Tibial artery (tissue), 4 donors: ENCODE data around the gene PROK1.

Source experiments
- DNase-seq, 2 donors: peaks; one replicate each; pipeline ENCODE4 v3.0.0-alpha.2; 2019
- H3K27ac ChIP-seq, 2 donors: fragments of 200-600 bp; sonication (generic) in 1 of 2; 1 replicate in 1 of 2; 2 replicates in 1 of 2; pipeline ENCODE4 v1.5.1; 2018 to 2019; ENCODE audit warnings: mild to moderate bottlenecking in 1 of 2
- H3K27me3 ChIP-seq, 2 donors: fragments of 200-600 bp; sonication (generic) in 1 of 2; one replicate each; pipeline versions ENCODE4 v1.5.1 to v1.6.0; 2016 to 2019
- H3K36me3 ChIP-seq, 3 donors: fragments of 200-600 bp; sonication (generic) in 2 of 3; one replicate each; pipeline ENCODE4 v1.5.1; 2016 to 2019; ENCODE audit warnings: mild to moderate bottlenecking in 2 of 3
- H3K4me1 ChIP-seq, 4 donors: fragments of 200-600 bp; sonication (generic) in 2 of 4; 1 replicate in 3 of 4; 2 replicates in 1 of 4; pipeline ENCODE4 v1.5.1; 2016 to 2019
- H3K4me3 ChIP-seq, 2 donors: fragments of 200-600 bp; sonication (generic) in 1 of 2; 1 replicate in 1 of 2; 2 replicates in 1 of 2; pipeline ENCODE4 v1.5.1; 2018 to 2019; ENCODE audit warnings: mild to moderate bottlenecking in 2 of 2
- H3K9me3 ChIP-seq, 3 donors: fragments of 200-600 bp; sonication (generic) in 1 of 3; one replicate each; pipeline ENCODE4 v1.5.1; 2016 to 2019
- intact Hi-C: fragments of 100-400 bp; cut with DNase I; formaldehyde crosslinking; loops from one replicate; pipeline ENCODE4 v1.15.0; 2023; ENCODE audit warnings: low total_unique reads
- TF ChIP-seq, protein P1 (sequence below), 2 experiments: fragments of 200-600 bp in 1 of 2; fragments of 450-650 bp in 1 of 2; IDR thresholded peaks; one replicate each; pipeline ENCODE4 v1.5.1; 2017 to 2019; ENCODE audit warnings: antibody characterized with exemption in 2 of 2, mild to moderate bottlenecking in 1 of 2, moderate library complexity in 1 of 2

Gene PROK1

DNA sequence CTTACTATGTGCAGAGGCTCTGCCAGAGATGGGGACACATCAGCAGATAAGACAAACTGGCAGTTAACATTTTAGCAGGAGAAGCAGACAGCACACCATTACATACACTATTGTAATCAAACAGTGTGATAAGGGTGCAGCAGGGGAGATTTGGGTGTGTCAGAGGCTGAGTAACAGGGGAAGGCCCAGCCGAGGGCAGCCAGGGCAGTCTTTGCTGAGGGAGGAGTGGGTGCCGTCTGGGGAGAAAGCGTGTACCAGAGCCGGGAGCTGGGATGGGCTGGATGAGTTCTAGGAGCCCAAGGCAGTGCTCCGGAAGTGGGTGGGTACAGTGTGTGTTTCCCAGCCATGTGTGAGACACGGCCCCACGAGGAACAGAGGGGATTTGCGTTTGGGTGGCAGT lies 36.8 kb downstream of the PROK1 start:
- Histone ChIP-seq H3K4me1 (no peaks in the 10 kb centered on the region), H3K9me3 (no peaks in the 10 kb centered on the region)
- no peak for DNase-seq

DNA sequence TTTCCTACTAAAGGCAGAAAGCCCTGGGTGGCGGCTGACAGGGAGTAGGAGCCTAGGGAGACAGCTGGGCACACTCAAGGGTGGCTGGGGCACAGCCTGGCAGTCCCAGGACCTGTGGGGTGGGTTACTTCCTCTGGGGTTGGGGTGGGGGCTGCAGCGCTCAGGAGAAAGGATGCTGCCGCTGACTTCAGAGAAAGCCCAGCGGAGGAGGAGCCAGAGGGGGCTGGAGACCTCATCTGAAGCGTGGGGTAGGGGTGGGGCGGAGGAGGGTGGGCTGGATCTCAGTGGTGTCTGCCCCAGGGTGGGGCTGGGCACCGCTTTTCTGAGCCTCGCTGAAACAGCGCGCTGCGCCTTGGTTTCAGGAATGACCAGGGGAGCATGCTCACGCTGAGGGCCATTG lies 37.2 kb downstream of the PROK1 start:
- H3K4me1 ChIP-seq: no peaks in the 10 kb centered on the region
- intact Hi-C loops: no loop called here
- no peaks in the 10 kb centered on the region for H3K36me3 ChIP-seq

More for the DNA sequence above, 36.8 kb downstream of the PROK1 start:
- Histone ChIP-seq H3K27me3 (peaks cover 0 to 33% of the 10 kb centered on the region in 2 donors), H3K36me3 (no peaks in the 10 kb centered on the region), H3K4me3 (no peak overlapping the region), H3K27ac (no peak overlapping the region)
- TF ChIP-seq, protein P1, sequence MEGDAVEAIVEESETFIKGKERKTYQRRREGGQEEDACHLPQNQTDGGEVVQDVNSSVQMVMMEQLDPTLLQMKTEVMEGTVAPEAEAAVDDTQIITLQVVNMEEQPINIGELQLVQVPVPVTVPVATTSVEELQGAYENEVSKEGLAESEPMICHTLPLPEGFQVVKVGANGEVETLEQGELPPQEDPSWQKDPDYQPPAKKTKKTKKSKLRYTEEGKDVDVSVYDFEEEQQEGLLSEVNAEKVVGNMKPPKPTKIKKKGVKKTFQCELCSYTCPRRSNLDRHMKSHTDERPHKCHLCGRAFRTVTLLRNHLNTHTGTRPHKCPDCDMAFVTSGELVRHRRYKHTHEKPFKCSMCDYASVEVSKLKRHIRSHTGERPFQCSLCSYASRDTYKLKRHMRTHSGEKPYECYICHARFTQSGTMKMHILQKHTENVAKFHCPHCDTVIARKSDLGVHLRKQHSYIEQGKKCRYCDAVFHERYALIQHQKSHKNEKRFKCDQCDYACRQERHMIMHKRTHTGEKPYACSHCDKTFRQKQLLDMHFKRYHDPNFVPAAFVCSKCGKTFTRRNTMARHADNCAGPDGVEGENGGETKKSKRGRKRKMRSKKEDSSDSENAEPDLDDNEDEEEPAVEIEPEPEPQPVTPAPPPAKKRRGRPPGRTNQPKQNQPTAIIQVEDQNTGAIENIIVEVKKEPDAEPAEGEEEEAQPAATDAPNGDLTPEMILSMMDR (IDR thresholded peaks at IDR 0.05): no peak
- intact Hi-C loops: no loop called here

GRCh38 chr1:110488867-110489266 lies 37.9 kb downstream of the PROK1 start:
- no peaks in the 10 kb centered on the region for H3K9me3 ChIP-seq
- H3K4me3 ChIP-seq: no peak overlapping the region
- H3K27ac ChIP-seq: no peak overlapping the region
- H3K36me3 ChIP-seq: no peaks in the 10 kb centered on the region
- H3K4me1 ChIP-seq: no peaks in the 10 kb centered on the region
- intact Hi-C loops: no loop called here
- DNase-seq: no peak
- H3K27me3 ChIP-seq: peaks cover 0 to 23% of the 10 kb centered on the region in 2 donors
- TF ChIP-seq, protein P1 (IDR thresholded peaks at IDR 0.05): no peak

More for the DNA sequence above, 37.2 kb downstream of the PROK1 start:
- Histone ChIP-seq H3K27ac (no peak overlapping the region), H3K9me3 (no peaks in the 10 kb centered on the region), H3K4me3 (no peak overlapping the region), H3K27me3 (peaks cover 0 to 30% of the 10 kb centered on the region in 2 donors)
- TF ChIP-seq, protein P1 (IDR thresholded peaks at IDR 0.05): no peak
- no peak for DNase-seq

- TF ChIP-seq, protein P1 (IDR thresholded peaks at IDR 0.05): no peak
Observed at GRCh38 chr1:110489406-110489805, 38.5 kb downstream of the PROK1 start.

DNA sequence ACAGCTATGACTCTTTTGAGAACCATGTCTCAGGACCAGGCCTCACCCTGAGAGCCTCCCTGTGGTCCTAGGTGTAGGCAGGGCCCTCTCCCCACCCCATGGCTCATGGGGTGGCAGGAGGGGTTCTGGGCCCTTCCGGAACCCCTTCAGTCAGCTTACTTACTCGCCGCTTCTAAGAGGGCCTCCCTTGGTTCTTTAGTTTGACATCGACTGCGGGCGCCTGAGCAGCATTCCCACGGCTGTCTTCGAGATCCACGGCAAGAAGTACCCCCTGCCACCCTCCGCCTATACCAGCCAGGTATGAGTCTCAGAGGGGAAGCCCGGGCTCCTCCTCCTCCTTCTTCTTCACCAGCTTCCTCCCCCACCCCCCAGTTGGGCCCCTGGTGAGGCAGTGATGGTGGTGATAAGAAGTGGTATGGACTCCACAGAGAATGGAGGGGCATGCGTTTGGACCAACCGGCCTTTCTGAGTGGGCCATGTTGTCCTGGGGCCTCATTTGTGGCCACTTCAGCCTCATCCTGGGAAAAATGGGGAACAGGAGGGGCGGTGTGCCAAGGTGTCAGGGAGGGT lies 39.1 kb downstream of the PROK1 start:
- intact Hi-C loops: no loop called here
- no peak overlapping the region for H3K4me3 ChIP-seq
- no peaks in the 10 kb centered on the region for H3K4me1 ChIP-seq
- H3K36me3 ChIP-seq: no peaks in the 10 kb centered on the region
- TF ChIP-seq, protein P1 (IDR thresholded peaks at IDR 0.05): no peak
- no peaks in the 10 kb centered on the region for H3K9me3 ChIP-seq
- peaks cover 0 to 13% of the 10 kb centered on the region in 2 donors for H3K27me3 ChIP-seq
- no peak overlapping the region for H3K27ac ChIP-seq
- DNase-seq: no peak

More at GRCh38 chr1:110489406-110489805, 38.5 kb downstream of the PROK1 start:
- Histone ChIP-seq H3K4me1 (no peaks in the 10 kb centered on the region), H3K27ac (no peak overlapping the region), H3K4me3 (no peak overlapping the region), H3K9me3 (no peaks in the 10 kb centered on the region), H3K36me3 (no peaks in the 10 kb centered on the region), H3K27me3 (peaks cover 0 to 18% of the 10 kb centered on the region in 2 donors)
- intact Hi-C loops: no loop called here
- DNase-seq: no peak
